T-helper 22 cell (primary cell): ENCODE results near the gene SLC35B1.

Experiments
- DNase-seq: peaks from one replicate; pipeline ENCODE4 v3.0.0-alpha.2; 2020; ENCODE audit warnings: low read depth

SLC35B1 gene

GRCh38 chr17:49707608-49708514 lies at the start of gene SLC35B1:
TSS of gene SLC35B1 (minus strand) at chr17:49707964. CDS start at chr17:49707833, 131 bp downstream.
- peak; percentile 97 for DNase-seq

DNA sequence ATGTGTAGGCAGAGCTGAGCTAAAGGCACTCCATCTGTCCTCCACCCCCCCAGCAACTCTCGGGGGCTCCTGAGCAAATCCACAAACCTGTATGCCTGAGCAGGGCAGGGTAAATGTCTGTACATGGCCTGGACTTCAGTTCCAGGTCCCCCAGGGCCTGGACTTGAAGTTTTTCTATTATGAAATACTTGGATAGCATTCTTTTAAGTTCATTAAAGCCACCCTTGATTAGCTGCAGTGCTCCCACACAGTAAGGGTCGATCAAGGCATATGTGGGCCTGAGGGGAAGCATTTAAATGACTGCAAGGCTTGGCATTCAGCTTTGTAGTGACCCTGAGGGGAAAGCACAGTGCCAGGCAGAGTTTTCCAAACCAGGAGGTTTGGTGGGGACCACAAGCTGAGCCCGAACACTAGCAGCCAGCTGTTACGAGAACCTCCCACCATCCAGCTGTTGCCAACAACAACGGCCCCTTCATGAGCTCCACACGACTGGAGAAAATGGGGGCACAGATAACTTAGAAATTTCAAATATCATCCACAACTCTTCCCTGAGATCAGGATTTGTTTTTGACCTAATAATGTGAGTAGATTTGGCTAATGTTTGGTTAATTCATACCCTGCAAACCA lies 49.5 kb upstream of the SLC35B1 start:
- DNase-seq: no peak

DNA sequence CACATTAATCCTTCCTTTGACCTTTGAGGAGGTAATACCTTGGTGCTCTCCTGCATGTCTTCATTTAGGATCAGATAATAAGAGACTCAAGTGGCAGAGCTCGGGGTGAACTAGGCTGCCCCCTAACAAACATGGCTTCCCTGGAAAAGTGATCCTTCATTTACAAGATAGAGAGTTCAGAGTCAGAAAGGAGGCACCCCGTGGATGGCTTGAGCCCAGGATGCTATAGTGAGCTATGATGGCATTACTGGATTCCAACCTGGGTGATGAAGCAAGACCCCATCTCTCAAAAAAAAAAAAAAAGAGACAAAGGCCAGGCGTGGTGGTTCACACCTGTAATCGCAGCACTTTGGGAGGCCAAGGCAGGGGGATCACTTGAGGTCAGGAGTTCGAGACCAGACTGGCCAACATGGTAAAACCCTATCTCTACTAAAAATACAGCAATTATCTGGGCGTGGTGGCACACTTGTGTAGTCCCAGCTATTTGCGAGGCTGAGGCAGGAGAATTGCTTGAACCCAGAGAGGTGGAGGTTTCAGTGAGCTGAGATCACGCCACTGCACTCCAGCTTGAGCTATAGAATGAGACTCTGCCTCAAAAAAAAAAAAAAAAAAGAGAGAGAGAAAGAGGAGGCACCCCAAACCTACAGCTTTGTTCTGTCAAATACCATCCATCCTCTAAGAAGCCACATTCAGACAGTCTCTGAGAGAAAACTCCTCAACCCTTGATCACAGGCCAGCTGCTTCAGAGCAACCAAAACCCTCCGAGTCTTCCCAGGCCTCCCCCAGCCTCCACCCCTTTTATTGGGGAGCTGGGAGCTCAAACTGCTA lies 48.8 kb upstream of the SLC35B1 start:
- no peak for DNase-seq

DNA sequence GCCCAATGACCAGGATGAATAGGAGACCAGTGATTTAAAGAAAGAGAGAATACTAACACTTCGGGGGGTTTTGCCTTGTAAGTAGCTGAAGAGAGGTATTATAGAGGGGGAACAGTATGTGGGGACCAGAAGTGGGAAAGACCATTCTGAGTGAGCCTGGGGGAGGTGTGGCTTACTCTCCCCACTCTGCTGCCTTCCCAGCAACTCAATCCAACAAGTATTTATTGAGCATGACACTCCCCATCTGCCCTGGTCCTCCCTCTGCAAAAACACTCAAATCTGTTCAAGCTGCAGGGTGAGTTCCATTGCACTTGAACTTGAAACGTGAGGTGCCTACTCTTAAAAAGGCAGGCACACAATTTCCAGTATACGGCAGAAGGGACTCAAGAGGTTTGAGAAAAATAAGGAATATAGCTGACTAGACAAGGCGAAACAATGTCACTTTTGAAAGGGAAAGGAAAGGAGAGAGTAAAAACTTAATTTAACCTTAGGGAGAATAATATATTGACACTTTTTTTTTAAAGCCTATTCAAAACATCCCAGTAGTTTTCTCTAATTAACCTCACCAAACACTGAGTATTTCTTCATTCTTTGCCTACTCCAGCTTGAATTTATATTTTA lies 48.0 kb upstream of the SLC35B1 start:
- DNase-seq: no peak

DNA sequence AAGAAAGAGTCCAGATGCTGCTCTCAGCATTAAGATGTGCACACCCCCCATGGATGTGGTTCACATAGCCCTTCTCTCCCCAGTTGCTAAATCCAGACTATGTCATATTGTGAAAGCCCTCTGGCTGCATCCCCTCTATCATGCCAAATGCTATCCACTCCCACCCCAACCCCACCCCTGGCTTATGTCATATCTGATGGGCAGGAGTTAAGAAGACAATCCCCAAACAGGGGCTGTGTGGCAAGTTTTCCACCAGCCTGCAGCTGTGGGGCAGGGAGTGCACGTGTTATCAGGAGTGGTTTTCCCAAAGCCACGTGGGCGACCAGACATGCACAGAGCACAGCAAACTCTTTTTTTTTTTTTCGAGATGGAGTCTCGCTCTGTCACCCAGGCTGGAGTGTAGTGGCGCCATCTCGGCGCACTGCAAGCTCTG lies 46.2 kb upstream of the SLC35B1 start:
- DNase-seq: no peak

- no peak for DNase-seq
These were observed 44.7 kb upstream of the SLC35B1 start for GRCh38 chr17:49752508-49752907.

GRCh38 chr17:49749730-49750129 lies 42.0 kb upstream of the SLC35B1 start:
- DNase-seq: no peak

DNA sequence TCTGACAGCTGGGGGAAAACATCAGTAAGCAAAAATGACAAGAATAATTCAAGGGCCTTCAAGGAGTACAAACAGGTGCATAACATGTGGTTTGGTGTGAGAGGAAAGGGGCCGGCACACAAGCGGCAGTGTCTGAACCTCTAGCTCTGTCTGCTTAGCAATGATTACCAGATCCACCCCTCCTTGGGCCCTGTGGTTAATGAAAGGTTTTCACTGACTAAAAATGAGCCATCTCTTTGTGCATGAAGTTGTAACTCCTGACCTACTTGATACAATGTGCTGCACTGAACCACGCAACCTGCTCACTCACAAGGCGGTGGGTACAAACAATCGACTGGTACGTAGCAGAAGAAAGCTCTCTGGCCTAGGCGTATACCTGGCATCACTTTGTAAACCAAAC lies 41.0 kb upstream of the SLC35B1 start:
- DNase-seq: peak; percentile 69

DNA sequence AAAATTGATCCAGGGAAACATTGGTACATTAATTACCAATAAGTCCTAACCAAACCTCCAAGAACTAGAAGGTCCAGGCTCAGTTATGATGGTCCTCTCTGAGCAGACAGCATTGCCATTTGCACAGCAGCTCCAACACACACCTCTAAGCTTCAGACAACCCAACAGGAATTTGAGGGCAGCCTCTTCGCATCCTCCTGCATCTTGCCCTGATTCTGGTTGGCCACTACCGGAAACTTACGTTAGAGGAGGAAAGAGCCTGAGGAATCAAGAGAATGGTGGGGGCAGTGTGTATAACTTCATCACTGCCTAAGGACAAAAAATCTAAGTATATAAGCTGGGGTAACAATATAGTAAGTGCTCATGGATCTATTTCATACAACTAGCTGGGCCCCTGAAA lies 40.5 kb upstream of the SLC35B1 start:
- peak; percentile 41 for DNase-seq

DNA sequence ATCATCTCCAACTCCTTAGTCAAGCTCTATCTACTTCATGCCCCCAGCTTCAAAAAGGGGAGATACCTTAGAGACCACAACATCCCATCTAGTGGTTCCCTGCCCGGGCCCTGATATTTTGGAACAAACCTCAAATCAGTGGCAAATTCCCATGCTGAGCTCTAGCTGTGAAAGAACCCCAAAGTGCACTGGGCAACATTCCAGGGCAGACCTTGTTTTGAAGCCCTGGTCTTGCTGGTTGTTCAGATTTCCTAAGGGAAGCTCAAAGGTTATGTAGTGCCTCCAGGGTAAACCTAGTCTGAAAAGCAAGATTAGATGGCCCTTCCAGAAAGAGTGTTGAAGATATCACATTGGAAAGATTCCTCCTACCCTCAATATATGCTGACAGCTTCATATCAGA lies 39.9 kb upstream of the SLC35B1 start:
- no peak for DNase-seq

DNA sequence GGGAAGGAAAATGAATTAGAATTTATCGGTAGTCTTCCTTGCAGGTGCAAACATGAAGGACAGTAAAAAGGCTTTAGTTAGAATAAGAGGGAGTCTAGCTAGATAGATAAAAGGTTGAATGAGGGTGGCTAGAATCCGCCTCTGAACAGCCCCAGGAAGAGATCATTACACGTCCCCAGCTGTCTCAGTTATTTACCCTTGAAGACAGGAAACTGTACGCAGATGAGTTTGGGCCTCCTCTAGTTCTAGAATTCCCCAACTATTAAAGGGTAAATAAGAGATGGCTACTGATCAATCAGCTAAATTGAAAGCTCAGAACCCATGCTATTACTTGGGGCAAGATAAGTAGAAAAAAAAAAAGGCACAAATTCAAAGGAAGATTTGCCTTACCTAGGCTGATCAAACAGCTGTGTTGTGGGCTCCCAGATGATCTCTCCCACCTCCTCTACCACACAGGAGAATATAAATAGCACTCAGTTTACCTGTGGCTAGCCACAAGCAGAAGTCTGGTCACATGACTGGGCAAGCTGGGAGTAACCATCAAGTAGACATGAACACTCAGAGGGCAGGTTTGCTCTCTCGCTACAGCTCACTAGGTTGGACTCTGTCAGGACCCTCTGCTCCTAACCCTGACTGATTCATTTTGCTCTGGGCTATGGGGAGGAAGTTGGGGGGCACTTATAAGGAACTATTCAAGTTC lies 39.2 kb upstream of the SLC35B1 start:
- DNase-seq: peak; percentile 44

GRCh38 chr17:49745175-49746139 lies 37.7 kb upstream of the SLC35B1 start:
- no peak for DNase-seq

- DNase-seq: no peak
These were observed 34.4 kb upstream of the SLC35B1 start for GRCh38 chr17:49742166-49742638.

- no peak for DNase-seq
These were observed 33.9 kb upstream of the SLC35B1 start for GRCh38 chr17:49741692-49742076.

DNA sequence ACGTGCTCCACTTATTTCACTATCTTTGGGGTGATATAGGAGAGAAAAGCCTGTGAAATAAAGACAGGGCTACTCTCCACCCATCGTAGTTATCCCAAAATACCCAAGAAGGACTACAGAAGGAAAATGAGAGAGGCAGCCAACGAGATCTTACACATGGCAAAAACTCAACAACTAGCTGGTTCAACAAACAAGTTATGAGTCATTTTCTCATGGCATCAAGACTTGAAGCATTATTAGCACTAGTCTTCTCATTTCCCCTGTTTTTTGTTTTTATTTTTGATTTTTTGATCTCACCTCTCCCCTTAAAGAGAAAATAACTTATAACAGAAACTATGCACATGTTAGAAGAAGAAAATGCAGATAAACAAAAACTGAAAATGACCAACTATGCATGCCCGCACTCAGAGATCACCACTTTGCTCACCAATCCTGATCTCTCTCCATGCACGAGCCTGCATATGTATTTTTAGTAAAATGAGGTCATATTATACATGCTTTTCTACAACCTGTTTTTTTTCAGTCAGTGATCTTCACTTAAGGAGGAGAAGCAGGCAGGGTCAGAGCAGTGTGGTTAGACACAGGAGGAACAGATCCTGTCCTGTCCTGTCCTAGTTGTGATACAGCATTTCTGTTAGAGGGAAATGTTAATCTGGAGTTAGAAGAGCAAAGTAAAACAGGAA lies 33.4 kb upstream of the SLC35B1 start:
- DNase-seq: no peak

GRCh38 chr17:49739641-49740271 lies 32.0 kb upstream of the SLC35B1 start:
- DNase-seq: peak; percentile 97

DNA sequence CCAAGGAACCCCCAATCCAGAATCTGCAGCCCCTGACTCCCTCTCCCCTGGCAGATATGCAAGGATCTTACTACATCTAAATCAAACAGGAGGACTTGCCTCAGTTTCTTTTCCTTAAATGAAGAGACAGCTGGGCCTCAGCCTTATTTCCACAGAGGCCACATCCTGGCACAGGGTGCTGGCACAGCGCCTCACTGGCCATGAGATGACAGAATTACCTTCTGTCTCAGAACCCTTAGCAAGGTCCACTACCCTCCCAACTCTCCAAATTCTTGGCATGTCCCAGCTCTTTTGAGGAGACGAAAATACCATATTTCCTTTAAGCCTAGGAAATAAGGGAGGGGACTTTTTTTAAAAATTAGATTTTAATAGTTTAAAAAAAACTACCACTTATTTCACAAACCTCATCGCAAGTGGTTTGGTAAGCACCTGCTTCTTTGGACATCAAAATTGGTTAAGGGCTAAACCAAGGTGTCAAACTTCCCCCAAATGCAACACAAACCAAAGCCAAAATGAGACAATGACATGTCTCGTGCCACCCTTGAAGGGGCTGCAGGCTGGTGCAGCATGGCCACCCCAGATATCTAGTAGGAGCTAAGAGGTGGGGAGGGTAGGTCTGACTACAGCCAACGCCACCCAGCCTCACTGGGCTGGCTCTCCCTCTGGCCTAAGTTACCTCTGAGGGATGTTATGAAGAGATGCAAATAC lies 30.8 kb upstream of the SLC35B1 start:
- DNase-seq: no peak
